Spleen (tissue), 11 donors: ENCODE results near the gene RPS14. TPM values are rescaled to one million over a fixed set of nuclear protein-coding genes. Genes with fewer than 3 reads are reported as not detected.

Source experiments
- DNase-seq: peaks from one replicate; pipeline ENCODE4 v3.0.0-alpha.2; 2020
- H3K27ac ChIP-seq, 8 donors: fragments of 200-600 bp; sonication (generic) in 7 of 8; 1 replicate in 4 of 8; 2 replicates in 4 of 8; pipeline versions ENCODE4 v1.5.0 to v1.8.0; 2016 to 2021; ENCODE audit warnings: inconsistent platforms in 4 of 8, mild to moderate bottlenecking in 4 of 8, moderate library complexity in 1 of 8
- H3K27me3 ChIP-seq, 7 donors: fragments of 200-600 bp; sonication (generic) in 6 of 7; replicated peaks in 1 of 7; 1 replicate in 4 of 7; 2 replicates in 3 of 7; pipeline versions ENCODE4 v1.5.0 to v1.8.0; 2016 to 2021; ENCODE audit warnings: inconsistent platforms in 3 of 7, mild to moderate bottlenecking in 1 of 7
- H3K36me3 ChIP-seq, 6 donors: fragments of 200-600 bp; sonication (generic) in 5 of 6; 1 replicate in 4 of 6; 2 replicates in 2 of 6; pipeline versions ENCODE4 v1.5.0 to v1.8.0; 2016 to 2021; ENCODE audit warnings: inconsistent platforms in 2 of 6
- H3K4me1 ChIP-seq, 6 donors: fragments of 200-600 bp; sonication (generic) in 5 of 6; 1 replicate in 3 of 6; 2 replicates in 3 of 6; pipeline versions ENCODE4 v1.5.0 to v1.8.0; 2016 to 2021; ENCODE audit warnings: inconsistent platforms in 3 of 6
- H3K4me3 ChIP-seq, 8 donors: fragments of 200-600 bp; sonication (generic) in 7 of 8; 1 replicate in 4 of 8; 2 replicates in 4 of 8; pipeline versions ENCODE4 v1.5.0 to v1.8.0; 2016 to 2021; ENCODE audit warnings: inconsistent platforms in 4 of 8, mild to moderate bottlenecking in 4 of 8, moderate library complexity in 2 of 8
- H3K9me3 ChIP-seq, 8 donors: fragments of 200-600 bp; sonication (generic) in 7 of 8; 1 replicate in 4 of 8; 2 replicates in 4 of 8; pipeline versions ENCODE4 v1.5.0 to v1.8.0; 2016 to 2021; ENCODE audit warnings: inconsistent platforms in 4 of 8
- POLR2A ChIP-seq, 3 donors: fragments of 450-650 bp; IDR thresholded peaks; one replicate each; pipeline ENCODE4 v1.5.1; 2017; ENCODE audit warnings: antibody characterized with exemption in 3 of 3, mild to moderate bottlenecking in 1 of 3
- POLR2AphosphoS5 ChIP-seq, 3 donors: sonication (generic); formaldehyde crosslinking; IDR thresholded peaks; one replicate each; pipeline ENCODE4 v1.5.1; 2017; ENCODE audit warnings: antibody characterized with exemption in 3 of 3
- WGBS, 5 donors: extraction: QIAGEN DNeasy Blood & Tissue Kit in 3 of 5; methylation state at CpG; one replicate each; pipeline versions ENCODE4 v1.1.5 to v1.1.7; 2013 to 2018; 5-methylcytosine and 5-hydroxymethylcytosine counted together
- intact Hi-C: fragments of 100-400 bp; cut with DNase I; formaldehyde crosslinking; loops from one replicate; pipeline ENCODE4 v1.15.0; 2023; ENCODE audit warnings: low total_unique reads
- polyA plus RNA-seq, 3 donors: library from polyadenylated mRNA; stranded (reverse); fragments of 200-250 nt; gene quantifications; one replicate each; pipeline ENCODE4 v1.2.1, GENCODE V29; 2013
- total RNA-seq, 7 donors: library from RNA; depleted of rRNA in 3 of 7; stranded (reverse); fragments of >200 nt in 3 of 7; fragmentation: NEBNext Ultra II Directional in 4 of 7; extraction: Animal tissue kit (Norgen Biotek cat#: 25700) in 4 of 7; gene quantifications; one replicate each; pipeline versions ENCODE4 v1.1.0 to v1.2.1, GENCODE V29; 2016 to 2021
- TF ChIP-seq, protein P1 (sequence below), 11 experiments: fragments of 200-600 bp in 7 of 11; fragments of 450-650 bp in 4 of 11; sonication (generic) in 4 of 11; IDR thresholded peaks in 8 of 11; conservative IDR thresholded peaks in 3 of 11; 1 replicate in 7 of 11; 2 replicates in 4 of 11; pipeline versions ENCODE4 v1.4.0 to v1.8.0; 2016 to 2021; ENCODE audit warnings: antibody characterized with exemption in 11 of 11, inconsistent platforms in 4 of 11, mild to moderate bottlenecking in 1 of 11
- donor health status: healthy with polysubstance abuse.
- donor health status: DM: no; HTN: no; CAD: no; lungs with moderate emphysema.
- donor health status: DM: no; HTN: no; CAD: no.
- donor health status: Bipolar disorder and iron deficiency.
- donor health status: healthy.
- donor health status: DM: no; HTN: no; CAD: no.
- donor health status: DM: yes; HTN: yes; CAD: no.

Gene RPS14
- total and polyA plus RNA-seq, 10 donors, result 1,801 to 8,400 (median 2,426) TPM

DNA sequence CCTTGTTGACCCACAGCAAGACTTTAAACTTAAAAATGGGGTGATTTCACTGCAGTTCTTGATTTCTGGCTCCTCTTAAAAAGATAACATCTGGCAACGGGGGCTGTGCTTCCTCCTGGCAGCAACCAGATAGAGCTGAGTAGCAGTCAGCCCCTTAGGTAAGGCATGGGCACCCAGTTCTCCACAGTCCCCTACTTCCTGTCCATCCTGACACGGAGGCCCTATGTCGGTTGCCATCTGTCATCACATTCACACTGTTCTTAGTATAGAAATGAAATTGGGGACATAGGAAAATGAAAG is 48.5 kb downstream of the RPS14 start:
- peaks cover 0 to 100% (median 92%) of the 10 kb centered on the region in 6 donors for H3K36me3 ChIP-seq
- WGBS, 5 donors, result 28 to 45% (median 36%) methylated on average over 3 of the region's 3 CpGs
- no peak overlapping the region for H3K4me3 ChIP-seq
- no peak for DNase-seq
- peak overlapping the region in 6 of 8 donors; percentile 29 to 98 (median 53) for H3K27ac ChIP-seq
- intact Hi-C loops, result no loop called here
- TF ChIP-seq POLR2A (IDR thresholded peaks at IDR 0.05) (no peak), POLR2AphosphoS5 (IDR thresholded peaks at IDR 0.05) (peak in 1 of 3 donors; percentile 36)
- TF ChIP-seq, protein P1, sequence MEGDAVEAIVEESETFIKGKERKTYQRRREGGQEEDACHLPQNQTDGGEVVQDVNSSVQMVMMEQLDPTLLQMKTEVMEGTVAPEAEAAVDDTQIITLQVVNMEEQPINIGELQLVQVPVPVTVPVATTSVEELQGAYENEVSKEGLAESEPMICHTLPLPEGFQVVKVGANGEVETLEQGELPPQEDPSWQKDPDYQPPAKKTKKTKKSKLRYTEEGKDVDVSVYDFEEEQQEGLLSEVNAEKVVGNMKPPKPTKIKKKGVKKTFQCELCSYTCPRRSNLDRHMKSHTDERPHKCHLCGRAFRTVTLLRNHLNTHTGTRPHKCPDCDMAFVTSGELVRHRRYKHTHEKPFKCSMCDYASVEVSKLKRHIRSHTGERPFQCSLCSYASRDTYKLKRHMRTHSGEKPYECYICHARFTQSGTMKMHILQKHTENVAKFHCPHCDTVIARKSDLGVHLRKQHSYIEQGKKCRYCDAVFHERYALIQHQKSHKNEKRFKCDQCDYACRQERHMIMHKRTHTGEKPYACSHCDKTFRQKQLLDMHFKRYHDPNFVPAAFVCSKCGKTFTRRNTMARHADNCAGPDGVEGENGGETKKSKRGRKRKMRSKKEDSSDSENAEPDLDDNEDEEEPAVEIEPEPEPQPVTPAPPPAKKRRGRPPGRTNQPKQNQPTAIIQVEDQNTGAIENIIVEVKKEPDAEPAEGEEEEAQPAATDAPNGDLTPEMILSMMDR (IDR thresholded peaks at IDR 0.05 in 8 of 11, conservative IDR thresholded peaks at IDR 0.05 in 3 of 11), result no peak
- H3K4me1 ChIP-seq, result peaks cover 8 to 59% (median 37%) of the 10 kb centered on the region in 6 donors
- no peaks in the 10 kb centered on the region for H3K27me3 ChIP-seq
- H3K9me3 ChIP-seq, result no peaks in the 10 kb centered on the region

- no peak for DNase-seq
- intact Hi-C loops, result no loop called here
- H3K4me1 ChIP-seq, result peaks cover 8 to 54% (median 33%) of the 10 kb centered on the region in 6 donors
- H3K9me3 ChIP-seq, result no peaks in the 10 kb centered on the region
- TF ChIP-seq POLR2A (IDR thresholded peaks at IDR 0.05) (peak in 1 of 3 donors; percentile 49), POLR2AphosphoS5 (IDR thresholded peaks at IDR 0.05) (peak; percentile 76 to 89 (median 78))
- TF ChIP-seq, protein P1 (IDR thresholded peaks at IDR 0.05 in 8 of 11, conservative IDR thresholded peaks at IDR 0.05 in 3 of 11), result no peak
- H3K27me3 ChIP-seq, result no peaks in the 10 kb centered on the region
- peaks cover 0 to 100% (median 91%) of the 10 kb centered on the region in 6 donors for H3K36me3 ChIP-seq
- WGBS, 5 donors, result 77 to 84% (median 79%) methylated on average over 9 to 12 of the region's 12 CpGs
- H3K27ac ChIP-seq, result peak overlapping the region in 6 of 8 donors; percentile 29 to 98 (median 53)
- no peak overlapping the region for H3K4me3 ChIP-seq
Measured at GRCh38 chr5:150400316-150401075, 49.0 kb downstream of the RPS14 start.

DNA sequence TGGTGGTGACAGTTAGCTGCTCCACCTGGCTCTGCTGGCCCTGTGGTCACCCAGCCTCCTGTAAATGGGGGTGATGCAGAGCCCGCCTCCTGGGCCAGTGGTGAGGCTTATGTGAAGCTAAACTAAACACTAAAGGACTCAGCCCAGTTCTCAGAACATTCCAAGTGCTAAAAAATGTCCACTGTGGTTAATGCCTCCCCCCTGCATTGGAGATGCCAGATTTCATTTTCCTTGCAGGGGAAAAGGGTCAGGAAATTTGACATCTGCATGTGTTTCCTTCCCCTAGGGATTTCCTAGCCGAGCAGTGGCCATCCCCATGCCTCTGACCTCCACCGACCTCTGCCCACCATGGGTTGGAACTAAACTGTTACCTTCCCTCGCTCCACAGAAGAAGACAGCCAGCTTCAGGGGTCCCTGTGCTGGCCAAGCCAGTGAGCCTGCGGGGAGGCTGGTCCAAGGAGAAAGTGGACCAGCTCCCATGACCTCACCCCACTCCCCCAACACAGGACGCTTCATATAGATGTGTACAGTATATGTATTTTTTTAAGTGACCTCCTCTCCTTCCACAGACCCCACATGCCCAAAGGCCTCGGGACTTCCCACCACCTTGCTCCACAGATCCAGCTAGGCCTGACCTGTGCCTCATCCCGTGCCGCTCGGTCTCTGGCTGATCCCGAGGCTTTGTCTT is 49.9 kb downstream of the RPS14 start:
- H3K4me3 ChIP-seq, result no peak overlapping the region
- intact Hi-C loops, result no loop called here
- TF ChIP-seq, protein P1 (IDR thresholded peaks at IDR 0.05 in 8 of 11, conservative IDR thresholded peaks at IDR 0.05 in 3 of 11), result no peak
- peak; percentile 30 to 61 (median 51) for TF ChIP-seq POLR2AphosphoS5 (IDR thresholded peaks at IDR 0.05)
- TF ChIP-seq POLR2A (IDR thresholded peaks at IDR 0.05), result peak in 2 of 3 donors; percentile 5 to 17
- DNase-seq, result no peak
- no peaks in the 10 kb centered on the region for H3K27me3 ChIP-seq
- WGBS, 5 donors, result 76 to 88% (median 81%) methylated on average over 11 of the region's 11 CpGs
- no peaks in the 10 kb centered on the region for H3K9me3 ChIP-seq
- H3K27ac ChIP-seq, result peak overlapping the region in 6 of 8 donors; percentile 0 to 98 (median 41)
- H3K36me3 ChIP-seq, result peaks cover 0 to 100% (median 91%) of the 10 kb centered on the region in 6 donors
- peaks cover 4 to 46% (median 26%) of the 10 kb centered on the region in 6 donors for H3K4me1 ChIP-seq
